T-cell (primary cell): ENCODE data around the gene NOXRED1. TPM values are rescaled to one million over a fixed set of nuclear protein-coding genes. Genes with fewer than 3 reads are reported as not detected.

ENCODE experiments used
- ATAC-seq, 4 experiments: fragments of 200-7000 bp in 3 of 4; fragments of 150-1000 bp in 1 of 4; cut with Tn5 transposase; replicated peaks in 1 of 4; 1 replicate in 3 of 4; 2 replicates in 1 of 4; pipeline ENCODE4 v1.10.0; 2021; ENCODE audit warnings: moderate library complexity in 3 of 4, mild to moderate bottlenecking in 2 of 4, moderate number of reproducible peaks in 1 of 4
- CTCF ChIA-PET, 2 donors: fragments of 300-600 bp; sonication (Branson Sonifier 250); formaldehyde crosslinking; loops; one replicate each; lab custom pipeline; 2022; ENCODE audit warnings: antibody characterized with exemption in 2 of 2; lab: Charles Lee
- POLR2A ChIA-PET, 2 donors: fragments of 300-600 bp; sonication (Branson Sonifier 250); formaldehyde crosslinking; loops; one replicate each; lab custom pipeline; 2022; ENCODE audit warnings: antibody characterized with exemption in 2 of 2; lab: Charles Lee
- DNase-seq, 35 experiments: peaks; one replicate each; pipeline versions ENCODE4 v3.0.0 to v3.0.0-alpha.2; 2013 to 2023
- H3K27ac ChIP-seq: one replicate; pipeline ENCODE4 v1.5.1; 2013; ENCODE audit warnings: low read length
- H3K27me3 ChIP-seq, 2 experiments: replicated peaks in 1 of 2; 1 replicate in 1 of 2; 2 replicates in 1 of 2; pipeline versions ENCODE4 v1.6.1 to v1.7.0; 2013; ENCODE audit warnings: low read length in 1 of 2, mixed read lengths in 1 of 2; ENCODE audit not compliant: control insufficient read depth in 2 of 2, insufficient read depth in 2 of 2; ENCODE audit errors: extremely low read depth in 1 of 2
- H3K36me3 ChIP-seq, 2 donors: 1 replicate in 1 of 2; 2 replicates in 1 of 2; pipeline versions ENCODE4 v1.6.1 to v1.7.0; 2013; ENCODE audit warnings: low read length in 1 of 2; ENCODE audit not compliant: control insufficient read depth in 2 of 2, insufficient read depth in 1 of 2; ENCODE audit errors: extremely low read depth in 1 of 2
- H3K4me1 ChIP-seq, 2 experiments: 1 replicate in 1 of 2; 2 replicates in 1 of 2; pipeline versions ENCODE4 v1.6.1 to v1.7.0; 2013; ENCODE audit warnings: low read length in 2 of 2, mixed read lengths in 1 of 2; ENCODE audit not compliant: insufficient read depth in 2 of 2, control insufficient read depth in 1 of 2; ENCODE audit errors: extremely low read depth in 1 of 2
- H3K4me3 ChIP-seq, 2 donors: 1 replicate in 1 of 2; 2 replicates in 1 of 2; pipeline versions ENCODE4 v1.5.1 to v1.7.0; 2013; ENCODE audit warnings: mild to moderate bottlenecking in 2 of 2, low read length in 1 of 2, moderate library complexity in 1 of 2; ENCODE audit not compliant: control insufficient read depth in 1 of 2; ENCODE audit errors: extremely low read depth in 1 of 2
- H3K9me3 ChIP-seq: 2 replicates; pipeline ENCODE4 v1.7.0; 2013
- H3K27ac Mint-ChIP-seq, 2 donors: one replicate each; pipeline ENCODE4 v1.8.0; 2020 to 2021; ENCODE audit warnings: mild to moderate bottlenecking in 2 of 2, mixed read lengths in 2 of 2
- H3K27me3 Mint-ChIP-seq, 2 donors: one replicate each; pipeline ENCODE4 v1.8.0; 2021 to 2022; ENCODE audit warnings: mixed read lengths in 2 of 2
- H3K36me3 Mint-ChIP-seq: one replicate; pipeline ENCODE4 v1.8.0; 2021; ENCODE audit warnings: mixed read lengths
- H3K4me1 Mint-ChIP-seq, 3 donors: one replicate each; pipeline ENCODE4 v1.8.0; 2020 to 2022; ENCODE audit warnings: mixed read lengths in 3 of 3, mild to moderate bottlenecking in 1 of 3
- H3K4me3 Mint-ChIP-seq, 3 donors: one replicate each; pipeline ENCODE4 v1.8.0; 2020 to 2022; ENCODE audit warnings: mild to moderate bottlenecking in 3 of 3, mixed read lengths in 3 of 3, moderate library complexity in 3 of 3
- H3K9me3 Mint-ChIP-seq, 3 donors: one replicate each; pipeline ENCODE4 v1.8.0; 2020 to 2022; ENCODE audit warnings: mixed read lengths in 3 of 3
- WGBS: methylation state at CpG from one replicate; pipeline ENCODE4 v1.1.5; 2013; ENCODE audit warnings: missing lambda C conversion rate; ENCODE audit not compliant: insufficient coverage; 5-methylcytosine and 5-hydroxymethylcytosine counted together
- total RNA-seq, 35 experiments: library from RNA in 6 of 35; stranded (reverse) in 6 of 35; fragments of 120-200 nt in 1 of 35; gene quantifications; one replicate each; pipeline versions ENCODE4 v1.2.1 to v1.2.4 and lab custom pipeline; 2013 to 2026

NOXRED1 gene
- total RNA-seq, 5 donors from 2014 or later (not counting 1 experiment from before 2014, with no cell fraction given), result 0.33 to 1.7 (median 1.2) TPM

DNA sequence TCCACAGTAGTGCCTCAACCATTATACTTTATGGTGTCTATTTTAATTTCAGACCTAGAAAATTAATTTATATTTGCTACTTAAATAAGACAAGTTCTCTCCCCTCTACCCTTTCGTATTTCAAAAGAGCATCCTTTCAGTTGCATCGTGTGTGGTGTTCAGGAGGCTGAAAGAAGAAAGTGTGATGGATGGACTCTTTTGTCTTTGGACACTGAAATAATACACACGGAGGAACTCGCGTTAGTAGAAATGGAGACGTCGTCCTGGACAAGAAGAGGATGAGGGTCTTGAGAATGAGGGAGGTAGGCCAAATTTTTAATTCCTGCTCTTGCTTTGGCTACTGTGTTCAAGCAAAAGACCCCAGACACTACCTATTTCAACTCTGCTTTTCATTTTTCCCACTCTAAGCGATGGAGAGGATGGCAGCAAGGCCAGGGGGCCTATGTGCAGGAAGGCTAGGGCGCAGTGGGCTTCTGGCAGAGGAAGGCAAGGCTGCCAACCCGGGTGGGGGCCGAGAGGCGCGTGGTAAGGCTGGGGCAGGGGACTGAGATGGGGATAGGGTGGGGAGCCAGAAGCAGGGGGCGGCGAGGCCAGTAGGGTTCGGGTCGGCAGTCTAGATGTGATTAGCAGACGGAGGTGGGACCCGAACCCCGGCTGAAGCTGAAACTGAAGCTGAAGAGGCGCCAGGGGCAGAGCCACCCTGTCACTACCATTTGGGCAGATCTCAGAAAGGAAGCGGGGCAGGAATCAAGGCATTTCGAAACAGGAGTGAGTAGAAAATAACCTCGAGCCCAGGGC lies 47.2 kb downstream of the NOXRED1 start:
- DNase-seq, result peak in 24 of 35 experiments; percentile 1 to 35 (median 9)
- H3K27me3 Mint-ChIP-seq, result no peaks in the 10 kb centered on the region
- 0% methylated on average over 11 of the region's 24 CpGs for WGBS

DNA sequence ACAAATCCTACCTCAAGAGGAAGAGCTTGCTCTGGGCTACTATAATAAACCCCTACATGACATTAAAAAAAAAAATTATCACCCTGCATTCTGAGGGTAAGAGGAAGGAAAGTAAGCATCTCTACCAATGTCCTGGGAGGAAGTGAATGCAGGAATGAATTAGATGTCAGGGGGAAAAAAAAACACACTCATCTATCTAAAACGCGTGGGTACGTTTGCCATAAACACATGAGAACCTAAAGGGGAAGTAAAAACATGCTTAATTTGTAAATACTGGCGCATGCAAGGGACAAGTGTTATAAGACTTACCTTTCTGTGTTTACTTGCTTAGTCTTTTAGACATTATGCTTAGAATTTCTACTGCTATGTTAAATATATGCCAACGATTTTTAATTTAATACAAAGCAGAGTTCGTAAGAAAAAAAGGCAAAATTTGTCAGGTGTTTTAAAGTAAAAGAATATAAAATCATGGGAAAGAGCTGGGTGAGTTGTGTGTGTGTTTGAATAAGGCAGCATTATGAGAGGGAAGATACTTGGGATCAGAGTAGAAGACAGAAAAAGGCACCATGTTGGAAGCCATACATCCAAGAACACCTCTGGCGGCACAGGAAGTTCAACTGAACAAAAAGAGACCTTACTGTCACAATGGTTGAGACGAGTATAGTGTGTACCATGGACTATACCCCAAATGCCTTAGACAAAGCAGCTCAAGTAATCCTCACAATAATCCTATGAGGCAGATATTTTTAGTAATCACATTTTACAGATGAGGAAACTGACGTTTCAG lies 48.0 kb downstream of the NOXRED1 start:
- H3K27ac ChIP-seq, result no peak overlapping the region
- CTCF ChIA-PET, result no interaction called here

More for the DNA sequence above, 47.2 kb downstream of the NOXRED1 start:
- Histone ChIP-seq H3K4me1 (peaks cover 8 to 17% of the 10 kb centered on the region in 2 experiments), H3K27ac (peak overlapping the region; percentile 45), H3K9me3 (no peaks in the 10 kb centered on the region), H3K27me3 (no peaks in the 10 kb centered on the region), H3K36me3 (no peaks in the 10 kb centered on the region), H3K4me3 (peak overlapping the region; percentile 95 to 98)
- Mint-ChIP-seq H3K9me3 (no peaks in the 10 kb centered on the region), H3K4me1 (peaks cover 34 to 47% (median 40%) of the 10 kb centered on the region in 3 donors), H3K4me3 (peak overlapping the region in 2 of 3 donors; percentile 78 to 84), H3K36me3 (peaks cover 8% of the 10 kb centered on the region), H3K27ac (peak overlapping the region; percentile 62 to 75)
- peak; percentile 17 to 29 (median 23) for ATAC-seq
- POLR2A ChIA-PET, result interaction anchor here in 1 of 2 donors (0.7 to 1.3 kb wide), 2 partner anchors 15 to 83 kb away, joined by 5 to 9 read pairs; no protein-coding TSS in a partner anchor
- CTCF ChIA-PET, result interaction anchor here (0.5 to 1.5 kb wide), 5 partner anchors 55 to 579 kb away, joined by 3 to 12 read pairs (median 3); partner anchors contain the start of genes GSTZ1 (in 1 of the 2) and POMT2 (in 1 of the 2)

DNA sequence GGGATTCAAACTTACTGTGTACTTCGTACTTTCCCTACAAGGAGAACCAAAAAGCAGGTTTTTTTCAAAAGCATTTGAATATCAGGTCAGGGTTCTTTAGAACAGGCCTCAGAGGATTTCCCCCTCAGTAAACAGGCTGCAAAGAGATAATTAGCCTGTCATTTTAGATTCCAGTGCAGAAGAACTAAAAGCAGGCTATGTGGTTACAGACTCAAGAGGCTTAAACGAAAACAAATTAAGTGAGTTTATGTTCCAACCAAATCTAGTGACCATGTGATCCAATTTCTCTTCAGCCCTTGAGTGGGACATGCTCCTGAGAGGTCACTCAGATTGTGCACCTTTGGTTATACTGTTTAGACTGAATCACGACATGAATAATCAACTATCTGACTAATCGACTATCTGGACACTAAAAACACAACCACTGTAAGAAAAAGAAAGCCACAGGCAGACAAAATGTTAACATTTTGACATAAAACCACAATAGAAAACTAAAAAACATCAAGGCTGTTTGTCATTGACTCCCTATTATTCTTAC lies 51.0 kb downstream of the NOXRED1 start:
- DNase-seq, result peak in 1 of 35 experiments; percentile 27

More for the DNA sequence above, 48.0 kb downstream of the NOXRED1 start:
- no peak for DNase-seq
- peaks cover 34 to 50% (median 40%) of the 10 kb centered on the region in 3 donors for H3K4me1 Mint-ChIP-seq
- peaks cover 8% of the 10 kb centered on the region for H3K36me3 Mint-ChIP-seq
- no peaks in the 10 kb centered on the region for H3K9me3 Mint-ChIP-seq
- peak overlapping the region; percentile 37 to 75 for H3K27ac Mint-ChIP-seq
- no peaks in the 10 kb centered on the region for H3K36me3 ChIP-seq
- peaks cover 8 to 17% of the 10 kb centered on the region in 2 experiments for H3K4me1 ChIP-seq
- 80% methylated on average over 1 of the region's 9 CpGs for WGBS
- no peaks in the 10 kb centered on the region for H3K27me3 Mint-ChIP-seq
- H3K9me3 ChIP-seq, result no peaks in the 10 kb centered on the region
- POLR2A ChIA-PET, result no interaction called here
- peak overlapping the region in 2 of 3 donors; percentile 78 to 84 for H3K4me3 Mint-ChIP-seq
- H3K4me3 ChIP-seq, result no peak overlapping the region
- no peaks in the 10 kb centered on the region for H3K27me3 ChIP-seq
- ATAC-seq, result no peak

DNA sequence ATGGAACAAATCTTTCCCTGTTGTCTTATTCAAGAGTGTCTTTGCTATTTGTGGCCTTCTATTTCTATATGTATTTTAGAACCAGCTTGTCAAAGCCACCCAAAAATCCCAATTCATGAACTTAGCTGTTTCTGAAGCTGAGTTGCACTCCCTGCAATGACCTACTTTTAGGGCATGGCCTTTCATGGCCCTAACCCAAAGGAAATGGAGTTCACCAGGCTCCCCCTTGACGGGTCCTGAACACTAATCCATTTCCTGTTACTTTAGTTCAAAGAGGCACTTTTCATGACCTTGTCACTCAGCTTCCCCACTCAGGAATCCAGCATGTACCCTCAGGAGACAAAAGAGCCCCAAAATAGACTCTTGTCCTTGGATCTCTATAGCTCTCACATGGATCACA lies 54.0 kb downstream of the NOXRED1 start:
- WGBS, result 11% methylated on average over 1 of the region's 1 CpG
- Histone ChIP-seq H3K36me3 (no peaks in the 10 kb centered on the region), H3K9me3 (no peaks in the 10 kb centered on the region), H3K4me1 (peaks cover 3 to 6% of the 10 kb centered on the region in 2 experiments), H3K4me3 (no peak overlapping the region), H3K27ac (no peak overlapping the region), H3K27me3 (no peaks in the 10 kb centered on the region)
- Mint-ChIP-seq H3K36me3 (peaks cover 21% of the 10 kb centered on the region), H3K27me3 (no peaks in the 10 kb centered on the region), H3K4me3 (no peak overlapping the region), H3K27ac (peak overlapping the region; percentile 57 to 59), H3K4me1 (peaks cover 31 to 44% (median 36%) of the 10 kb centered on the region in 3 donors), H3K9me3 (no peaks in the 10 kb centered on the region)
- peak in 3 of 4 experiments; percentile 30 to 60 (median 59) for ATAC-seq
- DNase-seq, result peak in 4 of 35 experiments; percentile 1 to 33 (median 7)
- ChIA-PET POLR2A (no interaction called here), CTCF (interaction anchor here in 1 of 2 donors (0.6 kb wide), 1 partner anchor 46 kb away, joined by 5 read pairs; no protein-coding TSS in a partner anchor)

More for the DNA sequence above, 51.0 kb downstream of the NOXRED1 start:
- Histone ChIP-seq H3K4me3 (no peak overlapping the region), H3K9me3 (no peaks in the 10 kb centered on the region), H3K4me1 (peaks cover 11 to 19% of the 10 kb centered on the region in 2 experiments), H3K27ac (no peak overlapping the region), H3K27me3 (no peaks in the 10 kb centered on the region), H3K36me3 (no peaks in the 10 kb centered on the region)
- peak overlapping the region in 1 of 3 donors; percentile 2 for H3K4me3 Mint-ChIP-seq
- no peak for ATAC-seq
- peaks cover 8% of the 10 kb centered on the region for H3K36me3 Mint-ChIP-seq
- WGBS, result 32% methylated on average over 4 of the region's 4 CpGs
- no peaks in the 10 kb centered on the region for H3K27me3 Mint-ChIP-seq
- peaks cover 45 to 63% (median 53%) of the 10 kb centered on the region in 3 donors for H3K4me1 Mint-ChIP-seq
- ChIA-PET POLR2A (no interaction called here), CTCF (no interaction called here)
- H3K27ac Mint-ChIP-seq, result peak overlapping the region in 1 of 2 donors; percentile 48
- H3K9me3 Mint-ChIP-seq, result no peaks in the 10 kb centered on the region

DNA sequence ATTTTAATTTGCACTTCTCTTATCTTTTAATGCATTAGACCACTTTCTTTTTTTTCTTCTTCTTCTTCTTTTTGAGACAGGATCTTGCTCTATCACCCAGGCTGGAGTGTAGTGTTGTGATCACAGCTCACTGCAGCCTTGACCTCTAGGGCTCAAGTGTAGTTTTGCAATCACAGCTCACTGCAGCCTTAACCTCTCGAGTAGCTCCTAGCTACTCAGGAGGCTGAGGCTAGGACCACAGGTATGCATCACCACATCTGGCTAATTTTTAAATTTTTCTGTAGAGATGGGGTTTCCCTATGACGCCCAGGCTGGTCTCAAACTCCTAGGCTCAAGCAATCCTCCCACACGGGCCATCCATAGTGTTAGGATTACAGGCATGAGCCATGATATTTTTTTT lies 59.2 kb downstream of the NOXRED1 start:
- Histone ChIP-seq H3K27ac (no peak overlapping the region), H3K27me3 (no peaks in the 10 kb centered on the region), H3K9me3 (no peaks in the 10 kb centered on the region), H3K4me3 (no peak overlapping the region), H3K36me3 (no peaks in the 10 kb centered on the region), H3K4me1 (peaks cover 0 to under 1% of the 10 kb centered on the region in 2 experiments)
- Mint-ChIP-seq H3K27ac (no peak overlapping the region), H3K27me3 (no peaks in the 10 kb centered on the region), H3K36me3 (peaks cover 12% of the 10 kb centered on the region), H3K4me3 (no peak overlapping the region), H3K4me1 (peaks cover 9 to 30% (median 22%) of the 10 kb centered on the region in 3 donors), H3K9me3 (no peaks in the 10 kb centered on the region)
- WGBS, result no CpG with 5 or more reads among the region's 3 CpGs
- ATAC-seq (no peak), DNase-seq (no peak)
- CTCF ChIA-PET, result interaction anchor here in 1 of 2 donors (1.1 kb wide), 1 partner anchor 47 kb away, joined by 3 read pairs; no protein-coding TSS in a partner anchor
- POLR2A ChIA-PET, result no interaction called here
